ENCODE results near the gene OR6C65. TPM values are rescaled to one million over a fixed set of nuclear protein-coding genes. Genes with fewer than 3 reads are reported as not detected.
"Not testable (repeated sequence)": the region's sequence is repeated elsewhere in the genome, so short reads cannot be mapped to it uniquely, and the experiment has no call there.

Gene OR6C65
- total and polyA plus RNA-seq, 7 donors: not detected

DNA sequence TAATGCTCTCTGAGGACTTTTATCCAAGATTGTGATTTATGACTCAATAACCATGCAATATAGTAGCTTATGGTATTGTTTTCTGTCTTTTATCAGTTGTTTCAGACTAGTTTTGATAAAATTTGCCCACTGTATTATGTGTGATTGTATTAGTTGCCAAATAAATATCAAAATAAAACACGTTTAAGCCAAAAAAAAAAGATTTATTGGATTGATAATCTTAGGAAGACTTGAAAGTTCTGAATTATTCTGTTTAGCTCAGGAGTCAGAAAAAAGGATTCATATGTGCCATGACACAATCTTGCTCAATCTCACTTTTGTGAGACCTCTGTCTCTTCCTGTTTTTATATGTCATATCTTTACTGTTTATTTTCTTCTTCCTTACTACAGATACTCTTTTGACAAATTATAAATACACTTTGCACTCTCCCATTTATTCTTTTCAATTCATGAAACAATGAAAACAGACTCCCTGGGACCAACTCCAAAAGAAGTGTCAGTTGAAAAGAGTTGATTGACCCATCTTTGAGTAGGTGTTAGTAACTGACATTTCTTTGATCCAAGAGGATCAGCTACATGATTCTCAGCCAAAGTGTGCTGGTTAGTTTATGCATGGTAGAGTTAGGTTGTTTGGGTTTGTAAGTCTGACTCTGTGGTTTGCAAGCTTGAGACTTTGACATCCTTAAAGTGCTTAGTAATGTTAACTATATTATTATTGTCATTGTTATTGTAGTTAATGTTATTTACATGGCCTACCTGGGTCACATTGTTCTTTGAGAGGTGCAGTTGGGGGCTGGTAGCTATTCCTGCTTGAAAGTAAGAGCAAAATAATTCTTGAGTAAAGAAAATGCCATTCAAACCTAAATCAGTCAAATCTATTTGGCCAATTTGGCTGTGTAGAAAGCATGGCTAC, 28.3 kb downstream of the OR6C65 start:
- Histone ChIP-seq H3K4me1 (no peaks in the 10 kb centered on the region), H3K36me3 (ENCODE audit: insufficient read depth in 1 of 2, low read depth in 1 of 2) (no peaks in the 10 kb centered on the region), H3K9me3 (no peaks in the 10 kb centered on the region), H3K27ac (no peak overlapping the region), H3K27me3 (ENCODE audit: insufficient read depth in 3 of 3, low read length in 2 of 3) (no peaks in the 10 kb centered on the region), H3K4me3 (no peak overlapping the region)
- 25 to 33% (median 26%) methylated on average over 1 of the region's 1 CpG for WGBS, 3 donors
- intact Hi-C loops (cut with DNase I): no loop called here
- DNase-seq: no peak
- ATAC-seq: no peak
- TF ChIP-seq, protein P1, sequence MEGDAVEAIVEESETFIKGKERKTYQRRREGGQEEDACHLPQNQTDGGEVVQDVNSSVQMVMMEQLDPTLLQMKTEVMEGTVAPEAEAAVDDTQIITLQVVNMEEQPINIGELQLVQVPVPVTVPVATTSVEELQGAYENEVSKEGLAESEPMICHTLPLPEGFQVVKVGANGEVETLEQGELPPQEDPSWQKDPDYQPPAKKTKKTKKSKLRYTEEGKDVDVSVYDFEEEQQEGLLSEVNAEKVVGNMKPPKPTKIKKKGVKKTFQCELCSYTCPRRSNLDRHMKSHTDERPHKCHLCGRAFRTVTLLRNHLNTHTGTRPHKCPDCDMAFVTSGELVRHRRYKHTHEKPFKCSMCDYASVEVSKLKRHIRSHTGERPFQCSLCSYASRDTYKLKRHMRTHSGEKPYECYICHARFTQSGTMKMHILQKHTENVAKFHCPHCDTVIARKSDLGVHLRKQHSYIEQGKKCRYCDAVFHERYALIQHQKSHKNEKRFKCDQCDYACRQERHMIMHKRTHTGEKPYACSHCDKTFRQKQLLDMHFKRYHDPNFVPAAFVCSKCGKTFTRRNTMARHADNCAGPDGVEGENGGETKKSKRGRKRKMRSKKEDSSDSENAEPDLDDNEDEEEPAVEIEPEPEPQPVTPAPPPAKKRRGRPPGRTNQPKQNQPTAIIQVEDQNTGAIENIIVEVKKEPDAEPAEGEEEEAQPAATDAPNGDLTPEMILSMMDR (IDR thresholded peaks at IDR 0.05): no peak

- DNase-seq; H3K36me3 ChIP-seq (ENCODE audit: insufficient read depth in 1 of 2, low read depth in 1 of 2); H3K9me3 ChIP-seq; intact Hi-C loops (cut with DNase I); H3K27ac ChIP-seq; H3K4me3 ChIP-seq; ATAC-seq; H3K4me1 ChIP-seq; H3K27me3 ChIP-seq (ENCODE audit: insufficient read depth in 3 of 3, low read length in 2 of 3): not testable (repeated sequence)
- WGBS, 3 donors: 71 to 88% (median 83%) methylated on average over 5 of the region's 5 CpGs
Measured at GRCh38 chr12:55441233-55441632, 40.9 kb downstream of the OR6C65 start.

DNA sequence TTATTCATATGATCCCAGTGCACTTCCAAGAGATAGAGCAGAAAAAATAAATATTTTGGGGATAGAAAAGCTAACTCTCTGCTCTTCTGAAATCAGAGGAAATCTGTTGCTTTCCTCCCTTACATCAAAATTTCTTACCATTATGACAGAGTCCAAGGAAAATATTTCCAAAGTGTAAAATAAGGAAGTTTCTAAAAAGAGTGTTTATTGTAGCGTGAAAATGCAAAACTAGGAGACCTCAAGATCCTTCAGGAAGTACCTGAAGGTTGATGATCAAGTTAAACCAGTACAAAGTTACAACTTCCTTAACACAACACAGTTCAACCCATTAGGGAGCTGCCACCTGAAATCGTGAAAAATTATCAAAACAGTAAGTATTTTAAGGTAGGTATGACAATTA, 43.4 kb downstream of the OR6C65 start, which contains the start of gene OR6C2:
TSS of gene OR6C2 (plus strand) at position 301 of the 400 bp plus-strand sequence. CDS start 8,138 bp downstream, outside the sequence.
- no peak within 1 kb of the TSS for H3K27ac ChIP-seq
- no peaks in the 10 kb centered on the region for H3K4me1 ChIP-seq
- TF ChIP-seq, protein P1 (IDR thresholded peaks at IDR 0.05): no peak
- peaks cover 6% of the 10 kb centered on the region for H3K9me3 ChIP-seq
- no peak for DNase-seq
- no peaks in the 10 kb centered on the region for H3K27me3 ChIP-seq (ENCODE audit: insufficient read depth in 3 of 3, low read length in 2 of 3)
- H3K4me3 ChIP-seq: no peak within 1 kb of the TSS
- no peak for ATAC-seq
- no peaks in the 10 kb centered on the region for H3K36me3 ChIP-seq (ENCODE audit: insufficient read depth in 1 of 2, low read depth in 1 of 2)
- 57 to 64% (median 62%) methylated on average over 2 of the region's 2 CpGs for WGBS, 3 donors
- intact Hi-C loops (cut with DNase I): no loop called here

GRCh38 chr12:55445357-55445756, 45.0 kb downstream of the OR6C65 start:
- Histone ChIP-seq H3K27me3 (ENCODE audit: insufficient read depth in 3 of 3, low read length in 2 of 3) (no peaks in the 10 kb centered on the region), H3K36me3 (ENCODE audit: insufficient read depth in 1 of 2, low read depth in 1 of 2) (no peaks in the 10 kb centered on the region), H3K9me3 (peaks cover 6% of the 10 kb centered on the region), H3K4me3 (no peak overlapping the region), H3K27ac (no peak overlapping the region), H3K4me1 (no peaks in the 10 kb centered on the region)
- DNase-seq: no peak
- WGBS, 3 donors: 98 to 100% (median 99%) methylated on average over 1 of the region's 1 CpG
- TF ChIP-seq, protein P1 (IDR thresholded peaks at IDR 0.05): no peak
- no peak for ATAC-seq
- intact Hi-C loops (cut with DNase I): no loop called here

GRCh38 chr12:55446326-55446725, 46.0 kb downstream of the OR6C65 start:
- no peak overlapping the region for H3K4me3 ChIP-seq
- no peaks in the 10 kb centered on the region for H3K4me1 ChIP-seq
- peaks cover 2% of the 10 kb centered on the region for H3K9me3 ChIP-seq
- DNase-seq: no peak
- H3K27me3 ChIP-seq (ENCODE audit: insufficient read depth in 3 of 3, low read length in 2 of 3): no peaks in the 10 kb centered on the region
- intact Hi-C loops (cut with DNase I): no loop called here
- 76 to 84% (median 82%) methylated on average over 5 of the region's 5 CpGs for WGBS, 3 donors
- no peaks in the 10 kb centered on the region for H3K36me3 ChIP-seq (ENCODE audit: insufficient read depth in 1 of 2, low read depth in 1 of 2)
- ATAC-seq: no peak
- H3K27ac ChIP-seq: no peak overlapping the region
- TF ChIP-seq, protein P1 (IDR thresholded peaks at IDR 0.05): no peak

Data from psoas muscle (tissue), 8 donors.